Vagina (tissue), 2 donors: ENCODE data around the gene FAM3C. TPM values are rescaled to one million over a fixed set of nuclear protein-coding genes. Genes with fewer than 3 reads are reported as not detected.
"Not testable (repeated sequence)": the region's sequence is repeated elsewhere in the genome, so short reads cannot be mapped to it uniquely, and the experiment has no call there.

ENCODE experiments used
- DNase-seq, 2 donors: peaks; one replicate each; pipeline ENCODE4 v3.0.0-alpha.2; 2017; ENCODE audit errors: extremely low spot score in 2 of 2
- H3K27ac ChIP-seq: fragments of 200-600 bp; sonication (generic); one replicate; pipeline ENCODE4 v1.5.1; 2019
- H3K27me3 ChIP-seq: fragments of 200-600 bp; sonication (generic); one replicate; pipeline ENCODE4 v1.5.1; 2019
- H3K36me3 ChIP-seq, 2 donors: fragments of 200-600 bp; sonication (generic); one replicate each; pipeline ENCODE4 v1.5.1; 2017 to 2019
- H3K4me1 ChIP-seq: fragments of 200-600 bp; sonication (generic); one replicate; pipeline ENCODE4 v1.5.1; 2019
- H3K4me3 ChIP-seq, 2 donors: fragments of 200-600 bp; sonication (generic); 1 replicate in 1 of 2; 2 replicates in 1 of 2; pipeline ENCODE4 v1.5.1; 2016 to 2019
- H3K9me3 ChIP-seq: fragments of 200-600 bp; sonication (generic); one replicate; pipeline ENCODE4 v1.5.1; 2019
- CTCF ChIP-seq, 3 experiments: fragments of 450-650 bp in 2 of 3; fragments of 200-600 bp in 1 of 3; sonication (generic) in 1 of 3; IDR thresholded peaks; one replicate each; pipeline ENCODE4 v1.5.1; 2017 to 2019; ENCODE audit warnings: antibody characterized with exemption in 3 of 3, mild to moderate bottlenecking in 2 of 3, moderate library complexity in 2 of 3
- POLR2A ChIP-seq, 2 donors: fragments of 450-650 bp; IDR thresholded peaks; one replicate each; pipeline ENCODE4 v1.6.1; 2017; ENCODE audit warnings: antibody characterized with exemption in 2 of 2, mild to moderate bottlenecking in 2 of 2, moderate library complexity in 2 of 2
- POLR2AphosphoS5 ChIP-seq, 2 donors: sonication (generic); formaldehyde crosslinking; IDR thresholded peaks; one replicate each; pipeline ENCODE4 v1.9.0; 2017; ENCODE audit warnings: antibody characterized with exemption in 2 of 2, mild to moderate bottlenecking in 2 of 2, low read depth in 1 of 2; ENCODE audit not compliant: insufficient read depth in 1 of 2
- intact Hi-C: fragments of 100-400 bp; cut with DNase I; formaldehyde crosslinking; loops from one replicate; pipeline ENCODE4 v1.15.1; 2023
- total RNA-seq: library from RNA; depleted of rRNA; stranded (reverse); fragments of >200 nt; gene quantifications from one replicate; pipeline ENCODE4 v1.2.3, GENCODE V29; 2016

FAM3C gene
- total RNA-seq, 1 donor from 2014 or later, result 36.1 TPM

DNA sequence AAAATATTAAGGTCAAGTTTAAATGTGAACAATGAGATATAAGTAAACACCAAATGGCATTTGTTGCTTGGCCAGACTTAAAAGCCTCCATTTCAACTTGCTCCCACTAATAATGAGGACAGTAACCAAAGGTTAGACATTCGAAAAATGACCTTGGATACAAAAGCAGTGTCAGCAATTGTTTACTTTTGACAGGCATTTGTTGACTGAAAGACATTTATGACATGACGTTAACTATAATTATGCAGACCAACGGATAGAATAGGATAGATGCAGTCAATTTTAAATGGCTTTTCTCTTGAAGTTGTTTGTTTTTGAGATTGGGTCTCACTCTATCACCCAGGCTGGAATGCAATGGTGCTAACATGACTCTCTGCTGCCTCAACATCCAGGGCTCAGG is 73.6 kb downstream of the FAM3C start:
- no peaks in the 10 kb centered on the region for H3K27me3 ChIP-seq
- H3K9me3 ChIP-seq, result no peaks in the 10 kb centered on the region
- intact Hi-C loops, result no loop called here
- TF ChIP-seq CTCF (IDR thresholded peaks at IDR 0.05) (no peak), POLR2AphosphoS5 (IDR thresholded peaks at IDR 0.05; ENCODE audit: insufficient read depth in 1 of 2, low read depth in 1 of 2) (no peak), POLR2A (IDR thresholded peaks at IDR 0.05) (no peak)
- no peak overlapping the region for H3K27ac ChIP-seq
- no peaks in the 10 kb centered on the region for H3K36me3 ChIP-seq
- no peak for DNase-seq
- H3K4me1 ChIP-seq, result no peaks in the 10 kb centered on the region
- H3K4me3 ChIP-seq, result no peak overlapping the region

DNA sequence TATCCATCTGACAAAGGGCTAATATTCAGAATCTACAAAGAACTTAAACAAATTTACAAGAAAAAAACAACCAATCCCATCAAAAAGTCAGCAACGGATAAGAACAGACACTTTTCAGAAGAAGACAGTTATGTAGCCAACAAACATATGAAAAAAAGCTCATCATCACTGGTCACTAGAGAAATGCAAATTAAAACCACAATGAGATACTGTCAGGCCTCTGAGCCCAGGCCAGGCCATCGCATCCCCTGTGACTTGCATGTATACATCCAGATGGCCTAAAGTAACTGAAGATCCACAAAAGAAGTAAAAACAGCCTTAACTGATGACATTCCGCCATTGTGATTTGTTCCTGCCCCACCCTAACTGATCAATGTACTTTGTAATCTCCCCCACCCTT is 80.9 kb downstream of the FAM3C start:
- H3K27me3 ChIP-seq, intact Hi-C loops: not testable (repeated sequence)

DNA sequence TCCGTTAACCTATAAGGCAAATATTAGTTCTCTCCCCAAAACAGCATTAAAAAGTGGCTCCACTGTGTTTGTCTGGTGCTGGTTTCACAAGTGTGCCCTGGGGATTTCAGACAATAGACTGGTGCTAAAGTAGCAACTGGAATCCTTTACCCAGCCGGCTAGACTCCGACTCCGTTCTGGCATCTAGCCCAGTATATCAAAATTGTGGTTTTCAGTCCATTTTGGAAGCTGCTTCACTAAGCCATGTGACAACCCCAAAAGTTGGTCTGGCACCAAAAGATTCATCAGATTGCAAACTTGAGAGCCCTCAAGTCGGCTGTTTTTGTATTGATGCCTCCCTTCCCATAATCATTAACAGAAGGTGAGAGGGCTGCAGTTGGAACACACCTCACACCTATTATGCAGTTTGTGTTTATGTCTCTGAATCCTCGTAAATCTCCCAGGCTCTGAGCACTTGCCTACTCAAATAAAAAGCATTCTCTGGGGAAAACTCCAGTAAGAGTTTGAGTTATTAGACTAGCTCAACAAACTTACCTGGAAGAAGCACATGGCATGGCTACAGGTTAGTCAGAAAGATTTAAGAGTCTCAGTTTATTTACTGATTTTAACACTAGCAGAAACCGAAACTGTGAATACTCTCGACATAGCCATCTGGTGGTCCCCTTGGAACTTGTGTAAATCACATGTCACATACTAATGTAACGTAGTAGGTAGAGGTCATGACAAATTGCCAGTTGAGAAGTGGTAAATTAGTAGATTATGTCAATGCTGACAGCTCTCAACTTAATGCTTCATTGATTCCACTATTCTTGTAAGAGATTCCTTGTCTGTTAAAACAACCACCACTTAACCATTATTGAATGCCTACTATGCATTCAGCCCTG is 82.1 kb downstream of the FAM3C start:
- Histone ChIP-seq H3K9me3 (no peaks in the 10 kb centered on the region), H3K27ac (peak overlapping the region; percentile 5), H3K27me3 (no peaks in the 10 kb centered on the region), H3K4me3 (no peak overlapping the region), H3K36me3 (no peaks in the 10 kb centered on the region), H3K4me1 (peaks cover 21% of the 10 kb centered on the region)
- intact Hi-C loops, result no loop called here
- no peak for TF ChIP-seq POLR2A (IDR thresholded peaks at IDR 0.05)
- TF ChIP-seq POLR2AphosphoS5 (IDR thresholded peaks at IDR 0.05; ENCODE audit: insufficient read depth in 1 of 2, low read depth in 1 of 2), result no peak
- TF ChIP-seq CTCF (IDR thresholded peaks at IDR 0.05), result no peak
- DNase-seq, result no peak

More for the DNA sequence above, 80.9 kb downstream of the FAM3C start:
- not testable (repeated sequence) for H3K36me3 ChIP-seq, H3K27ac ChIP-seq, H3K4me3 ChIP-seq, DNase-seq, H3K9me3 ChIP-seq
- peaks cover 21% of the 10 kb centered on the region for H3K4me1 ChIP-seq

DNA sequence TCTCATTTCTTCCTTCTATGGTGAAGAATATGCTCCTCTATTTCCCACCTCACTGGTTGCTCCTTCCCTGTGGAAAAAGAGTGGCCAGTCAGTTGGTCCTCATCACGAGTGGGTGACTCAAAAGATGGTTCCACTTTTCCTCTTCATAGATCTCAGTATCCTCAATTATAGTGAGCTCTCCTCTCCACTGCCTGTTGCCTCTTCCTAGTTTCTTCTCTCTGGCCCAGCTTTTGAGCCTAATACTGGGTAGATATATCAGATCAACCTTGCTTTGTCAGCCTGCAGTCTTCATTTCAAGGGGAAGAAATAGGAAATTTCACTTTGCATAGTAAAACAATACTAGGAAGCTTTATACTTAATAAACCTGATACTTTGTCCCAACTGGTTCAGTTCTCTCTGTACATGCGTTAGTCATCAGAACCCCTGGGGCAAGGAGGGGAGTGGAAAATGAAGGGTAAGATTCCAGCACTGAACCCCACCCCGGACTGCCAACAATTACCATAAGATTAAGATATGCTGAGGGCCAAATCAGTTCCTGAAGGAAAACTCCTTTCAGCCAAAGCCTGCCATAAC is 82.8 kb downstream of the FAM3C start:
- no peak for DNase-seq
- Histone ChIP-seq H3K9me3 (no peaks in the 10 kb centered on the region), H3K27ac (peak overlapping the region; percentile 5), H3K27me3 (no peaks in the 10 kb centered on the region), H3K4me1 (peaks cover 21% of the 10 kb centered on the region), H3K4me3 (no peak overlapping the region), H3K36me3 (no peaks in the 10 kb centered on the region)
- intact Hi-C loops, result no loop called here
- no peak for TF ChIP-seq POLR2A (IDR thresholded peaks at IDR 0.05)
- TF ChIP-seq CTCF (IDR thresholded peaks at IDR 0.05), result no peak
- no peak for TF ChIP-seq POLR2AphosphoS5 (IDR thresholded peaks at IDR 0.05; ENCODE audit: insufficient read depth in 1 of 2, low read depth in 1 of 2)

- Histone ChIP-seq H3K4me3 (no peak overlapping the region), H3K36me3 (no peaks in the 10 kb centered on the region), H3K27me3 (no peaks in the 10 kb centered on the region), H3K9me3 (no peaks in the 10 kb centered on the region), H3K4me1 (no peaks in the 10 kb centered on the region), H3K27ac (no peak overlapping the region)
- DNase-seq, result no peak
- intact Hi-C loops, result no loop called here
- TF ChIP-seq POLR2AphosphoS5 (IDR thresholded peaks at IDR 0.05; ENCODE audit: insufficient read depth in 1 of 2, low read depth in 1 of 2), result peak in 1 of 2 donors; percentile 54
- no peak for TF ChIP-seq CTCF (IDR thresholded peaks at IDR 0.05)
Measured at GRCh38 chr7:121307021-121307574, 89.0 kb downstream of the FAM3C start.
